UCSD-AML1 (cell line): ENCODE measurements around the gene SULT1A2.
"Not testable (repeated sequence)": the region's sequence is repeated elsewhere in the genome, so short reads cannot be mapped to it uniquely, and the experiment has no call there.

ENCODE experiments used
- DNase-seq: peaks from one replicate; lab custom pipeline; 2025; ENCODE audit not compliant: unreplicated experiment; lab: John Stamatoyannopoulos, UW

Gene SULT1A2

DNA sequence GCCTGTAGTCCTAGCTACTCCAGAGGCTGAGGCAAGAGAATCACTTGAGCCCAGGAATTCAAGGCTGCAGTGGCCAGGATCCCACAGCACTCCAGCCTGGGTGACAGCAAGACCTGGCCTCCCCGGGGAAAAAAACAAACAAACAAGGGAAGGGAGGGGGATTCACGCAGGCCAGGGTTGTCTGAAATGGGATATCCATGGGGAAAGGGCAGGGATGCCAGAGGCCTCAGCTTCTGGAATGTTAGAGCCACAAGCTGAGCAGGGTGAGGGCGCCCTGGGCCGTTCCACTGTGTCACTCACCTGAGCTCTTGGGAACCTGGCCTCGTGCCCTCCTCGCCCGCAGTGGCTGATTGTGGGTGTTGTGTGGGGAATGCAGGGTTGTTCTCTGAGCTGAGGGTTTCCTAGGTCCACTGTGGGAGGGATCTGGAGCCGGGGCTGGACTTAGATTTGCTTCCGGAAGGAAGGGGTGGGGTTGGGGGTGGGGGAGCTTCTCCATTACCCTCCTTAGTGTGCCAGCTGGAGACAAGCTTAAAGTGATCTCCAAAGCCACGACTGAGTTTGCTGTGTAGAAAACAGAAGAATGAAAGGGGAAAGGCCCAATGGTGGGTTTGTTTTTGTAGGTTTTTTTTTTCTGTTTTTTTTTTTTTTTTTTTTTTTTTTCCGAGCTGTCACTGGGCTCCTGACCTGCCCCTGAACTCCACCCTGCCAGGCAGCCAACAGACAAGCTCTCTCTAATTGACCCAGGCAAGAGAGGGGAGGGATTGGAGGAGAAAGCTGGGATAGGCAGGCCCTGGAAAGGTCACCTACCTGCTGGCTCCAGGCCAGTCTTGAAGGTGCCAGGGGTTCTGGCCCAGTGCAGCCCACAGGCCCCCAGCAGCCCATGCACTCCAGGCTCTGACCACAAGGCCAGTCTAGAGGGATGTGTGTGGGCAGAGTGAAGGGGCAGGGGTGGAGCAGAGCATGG is 13.1 kb upstream of the SULT1A2 start, which contains the start of gene SULT1A1:
TSS of gene SULT1A1 (minus strand) at position 414 of the 964 bp plus-strand sequence. CDS start 1,189 bp downstream, outside the sequence.
- peak; percentile 62 for DNase-seq

DNA sequence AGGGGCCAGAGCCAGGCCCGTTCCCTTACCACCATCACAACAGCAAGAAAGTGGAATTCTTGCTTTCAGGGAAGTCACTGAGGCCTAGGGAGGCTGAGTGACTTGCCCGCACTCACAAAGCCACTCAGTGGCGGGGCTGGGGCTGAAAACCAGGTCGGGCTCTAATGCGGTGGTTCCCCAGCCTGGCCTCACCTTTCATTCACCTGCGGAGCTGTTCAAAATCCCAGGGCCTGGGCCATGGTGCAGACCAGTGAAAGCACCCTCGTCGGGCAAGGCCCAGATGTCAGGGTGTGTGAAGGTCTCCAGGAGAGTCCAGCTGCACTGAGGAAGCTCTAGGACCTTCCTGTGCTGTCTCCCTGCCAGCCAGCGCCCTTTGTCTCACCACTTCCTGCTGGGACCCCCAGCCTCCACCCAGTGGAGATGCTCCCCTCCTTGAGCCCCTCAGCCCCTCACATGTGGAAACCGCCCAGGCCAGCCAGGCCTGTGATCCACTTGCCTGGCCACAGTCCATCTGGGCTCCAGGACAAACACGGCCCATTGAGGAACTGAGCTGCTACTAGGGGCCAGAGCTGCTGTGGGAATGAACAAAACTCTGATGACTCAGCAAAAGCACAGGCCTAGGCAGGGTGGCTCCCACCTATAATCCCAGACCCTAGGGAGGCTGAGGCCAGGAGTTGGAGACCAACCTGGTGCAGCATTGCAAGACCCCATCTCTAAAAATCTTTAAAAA is 12.2 kb upstream of the SULT1A2 start:
- DNase-seq = not testable (repeated sequence)

DNA sequence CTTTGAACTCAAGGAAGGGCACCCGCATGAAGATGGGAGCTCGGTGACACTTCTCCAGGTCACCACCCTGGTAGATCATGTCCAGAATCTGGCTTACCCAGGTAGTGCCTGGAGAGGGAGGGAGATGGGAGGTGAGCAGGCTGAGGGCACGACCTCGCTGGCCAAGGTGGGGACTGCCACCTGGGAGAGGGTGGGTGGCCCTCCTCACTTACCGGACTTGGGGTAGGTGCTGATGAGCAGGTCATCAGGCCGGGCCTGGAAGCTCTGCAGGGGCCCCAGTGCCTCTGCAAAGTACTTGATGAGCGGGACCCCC is 11.6 kb upstream of the SULT1A2 start:
- not testable (repeated sequence) for DNase-seq

DNA sequence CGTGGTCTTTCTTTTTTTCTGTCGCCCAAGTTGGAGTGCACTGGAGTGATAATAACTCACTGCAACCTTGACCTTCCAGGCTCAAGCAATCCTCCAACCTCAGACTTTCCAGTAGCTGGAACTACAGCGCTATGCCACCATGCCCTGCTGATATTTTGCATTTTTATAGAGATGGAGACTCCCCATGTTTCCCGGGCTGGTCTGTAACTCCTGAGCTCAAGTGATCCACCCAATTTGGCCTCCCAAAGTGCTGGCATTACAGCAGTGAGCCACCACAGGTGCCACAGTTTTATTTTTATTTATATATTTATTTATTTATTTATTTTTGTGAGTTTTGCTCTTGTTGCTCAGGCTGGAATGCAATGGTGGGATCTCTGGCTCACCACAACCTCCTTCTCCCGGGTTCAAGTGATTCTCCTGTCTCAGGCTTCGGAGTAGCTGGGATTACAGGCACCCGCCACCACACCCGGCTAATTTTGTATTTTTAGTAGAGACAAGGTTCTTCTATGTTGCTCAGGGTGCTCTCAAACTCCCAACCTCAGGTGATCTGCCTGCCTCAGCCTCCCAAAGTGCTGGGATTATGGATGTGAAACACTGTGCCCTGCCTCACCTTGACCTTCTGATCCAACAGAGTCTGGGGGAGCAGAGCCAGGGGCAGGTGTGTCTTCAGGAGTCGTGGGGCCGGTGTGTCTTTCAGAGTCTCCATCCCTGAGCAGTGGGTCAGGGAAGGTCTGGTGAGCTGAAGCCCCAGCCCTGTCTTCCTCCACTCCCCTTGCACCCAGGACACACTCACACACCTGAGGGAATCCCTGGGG is 11.0 kb upstream of the SULT1A2 start:
- not testable (repeated sequence) for DNase-seq

DNA sequence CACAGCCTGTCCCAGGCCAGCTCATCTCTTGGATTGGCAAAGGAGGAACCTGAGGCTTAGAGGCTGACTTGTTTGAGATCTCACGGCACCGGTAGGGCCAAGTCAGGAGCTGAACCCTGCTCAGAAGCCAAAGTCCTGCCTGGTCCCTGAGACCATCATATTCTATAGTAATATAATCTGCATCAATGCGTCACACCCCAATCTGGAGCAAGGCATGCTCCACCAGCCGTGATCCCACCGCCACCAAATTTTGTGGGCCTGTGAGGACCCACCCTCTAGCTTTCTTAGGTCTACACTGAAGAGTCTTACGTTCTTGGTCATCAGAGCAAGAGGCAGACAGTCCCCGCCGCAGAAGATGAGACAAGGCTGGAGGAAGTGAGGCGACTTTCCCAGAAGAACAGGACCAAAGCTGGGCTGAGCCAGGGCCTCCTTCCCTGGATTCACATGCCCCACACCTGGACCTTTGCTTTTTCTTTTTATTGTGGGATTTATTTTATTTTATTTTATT is 10.3 kb upstream of the SULT1A2 start:
- no peak for DNase-seq

DNA sequence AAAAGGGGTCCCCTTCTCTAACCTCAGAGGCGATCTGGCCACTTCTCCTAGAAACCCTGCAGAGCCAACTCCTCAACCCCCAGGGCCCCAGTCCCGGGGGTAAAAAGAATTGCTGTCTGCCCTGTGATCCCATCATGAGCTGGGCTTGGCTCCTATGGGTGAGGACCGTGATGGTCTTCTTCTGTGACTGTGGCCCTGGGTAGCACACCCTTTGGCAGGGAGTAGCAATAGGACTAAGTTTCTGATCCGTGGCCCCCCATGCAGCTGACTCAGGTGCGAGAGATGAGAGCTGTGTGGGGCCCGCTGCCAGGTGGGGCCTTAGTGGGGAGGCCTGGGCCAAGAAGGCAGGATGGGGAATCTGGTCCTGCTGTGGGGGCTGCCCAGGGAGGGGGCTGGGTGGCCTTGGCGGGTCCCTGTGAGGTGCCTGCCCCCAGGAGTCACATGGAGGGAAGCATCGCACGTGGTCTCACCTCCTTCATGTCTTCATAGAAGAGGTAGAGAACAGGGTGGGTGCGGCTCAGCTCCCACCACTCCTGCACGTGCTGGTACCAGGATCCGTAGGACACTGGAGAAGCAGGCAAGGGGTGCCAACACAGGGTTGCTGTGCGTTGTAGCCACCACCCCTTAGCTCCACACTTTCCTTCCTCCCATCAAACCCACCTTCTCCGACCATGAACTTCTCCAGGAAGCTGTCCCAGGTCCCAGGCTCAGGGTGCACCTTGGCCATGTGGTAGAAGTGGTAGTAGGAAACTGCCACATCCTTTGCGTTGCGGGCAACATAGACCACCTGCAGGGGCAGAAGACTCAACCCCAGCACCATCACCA is 9.7 kb upstream of the SULT1A2 start:
- DNase-seq = no peak

DNA sequence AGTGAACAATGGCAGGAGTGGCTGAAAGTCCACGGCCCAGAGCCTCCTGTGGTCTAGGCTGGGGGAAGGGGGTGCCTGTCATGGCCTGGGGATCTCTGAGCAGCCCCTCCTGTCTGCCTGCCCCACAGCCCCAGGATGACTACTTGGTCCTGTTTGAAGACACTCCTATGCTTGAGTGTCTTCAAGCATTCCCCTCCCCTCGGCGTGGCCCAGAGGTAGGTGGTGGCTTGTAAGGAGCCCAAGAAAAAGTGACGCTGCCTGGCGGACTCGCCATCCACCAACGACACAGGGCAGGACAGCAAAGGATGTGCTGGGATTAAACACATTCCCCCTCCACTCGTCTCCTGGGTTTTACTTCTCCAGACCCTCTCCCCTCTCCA is 7.3 kb upstream of the SULT1A2 start:
- DNase-seq = no peak

DNA sequence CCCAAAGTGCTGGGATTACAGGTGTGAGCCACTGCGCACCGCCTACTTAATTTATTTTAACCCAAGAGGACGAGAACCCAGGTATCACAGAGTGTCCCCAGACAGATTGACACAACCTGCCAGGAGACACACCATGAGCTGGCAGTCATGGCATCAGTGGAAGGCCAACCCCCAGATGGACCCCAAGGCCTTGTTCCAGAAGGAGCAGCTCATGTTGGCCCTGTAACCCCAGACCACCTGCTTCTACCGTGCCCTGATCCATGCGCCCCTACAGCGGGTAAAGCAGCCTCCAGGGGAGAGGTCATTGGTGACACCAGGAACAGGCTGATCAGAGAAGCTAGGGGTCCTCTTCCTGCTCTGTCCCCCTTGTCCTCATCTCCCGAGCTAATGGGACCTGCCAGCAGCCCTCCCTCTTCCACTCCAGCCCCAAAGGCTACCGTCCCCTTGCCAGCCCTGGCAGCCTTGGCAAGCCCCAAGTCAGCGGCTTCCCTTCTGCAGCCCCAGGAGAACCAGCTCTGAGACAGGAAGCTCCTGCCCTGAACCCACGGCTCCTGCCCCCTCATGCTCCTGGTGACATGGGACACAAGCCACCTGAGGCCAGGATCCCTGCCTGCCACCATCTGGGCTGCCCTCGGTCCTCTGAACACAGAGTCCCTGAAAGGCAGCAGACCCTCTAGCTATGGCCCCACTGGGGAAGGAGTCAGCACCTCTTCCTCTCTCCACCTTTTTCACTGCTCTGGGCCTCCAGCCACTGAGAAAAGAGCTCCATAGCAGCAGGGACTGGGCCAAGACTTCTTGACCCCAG is 6.7 kb upstream of the SULT1A2 start:
- no peak for DNase-seq

DNA sequence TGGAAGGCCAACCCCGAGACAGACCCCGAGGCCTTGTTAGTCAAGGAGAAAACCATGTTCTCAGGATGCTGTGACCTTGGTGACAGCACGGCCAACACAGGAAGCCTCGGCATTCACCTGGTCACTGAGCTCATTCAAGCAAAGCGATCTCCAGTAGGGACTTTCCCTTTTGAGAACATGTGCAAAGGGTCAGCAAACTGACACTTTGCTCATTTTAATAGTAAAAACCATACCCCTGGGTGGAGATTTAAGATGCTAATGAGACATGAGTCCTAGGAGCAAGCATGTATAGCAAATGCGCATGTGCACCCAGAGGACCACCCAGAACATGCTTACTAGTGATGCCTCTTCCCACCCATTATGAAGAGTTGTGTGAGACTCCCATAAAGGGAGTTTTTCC is 5.7 kb upstream of the SULT1A2 start:
- no peak for DNase-seq

DNA sequence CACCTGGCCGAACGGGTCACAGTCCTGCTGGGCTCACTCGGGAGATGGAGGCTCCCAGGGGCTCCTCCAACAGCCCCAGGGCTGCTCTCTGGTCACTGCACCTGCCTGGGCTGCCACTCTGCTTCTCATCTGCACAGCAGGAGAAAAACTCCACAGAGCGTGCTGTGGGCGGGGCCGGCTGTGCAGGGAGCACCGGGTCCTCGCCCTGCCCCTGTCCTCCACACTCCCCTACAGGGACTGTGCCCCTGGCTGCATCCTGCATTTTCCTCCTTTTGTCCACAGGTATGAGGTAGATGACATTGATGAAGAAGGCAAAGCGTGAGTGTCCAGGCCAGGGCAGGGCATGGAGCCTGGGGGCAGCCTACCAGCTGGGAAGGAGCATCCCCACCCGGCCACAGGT is 5.2 kb upstream of the SULT1A2 start:
- not testable (repeated sequence) for DNase-seq

DNA sequence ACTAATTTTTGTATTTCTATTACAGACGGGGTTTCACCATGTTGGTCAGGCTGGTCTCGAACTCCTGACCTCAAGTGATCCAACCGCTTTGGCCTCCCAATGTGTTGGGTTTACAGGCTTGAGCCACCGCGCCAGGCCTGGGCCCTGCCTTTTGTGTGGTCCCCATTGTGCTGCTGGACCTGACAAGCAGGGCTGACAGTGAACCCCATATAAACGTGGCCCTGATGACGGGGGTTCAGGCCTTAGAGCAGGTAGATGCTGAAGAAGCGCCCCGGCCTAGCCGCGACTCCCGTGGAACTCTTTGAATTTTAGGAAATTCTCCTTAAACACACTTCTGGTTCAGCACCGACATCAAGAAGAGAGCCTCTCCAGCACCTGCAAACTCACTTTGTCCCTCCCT is 4.7 kb upstream of the SULT1A2 start:
- not testable (repeated sequence) for DNase-seq

DNA sequence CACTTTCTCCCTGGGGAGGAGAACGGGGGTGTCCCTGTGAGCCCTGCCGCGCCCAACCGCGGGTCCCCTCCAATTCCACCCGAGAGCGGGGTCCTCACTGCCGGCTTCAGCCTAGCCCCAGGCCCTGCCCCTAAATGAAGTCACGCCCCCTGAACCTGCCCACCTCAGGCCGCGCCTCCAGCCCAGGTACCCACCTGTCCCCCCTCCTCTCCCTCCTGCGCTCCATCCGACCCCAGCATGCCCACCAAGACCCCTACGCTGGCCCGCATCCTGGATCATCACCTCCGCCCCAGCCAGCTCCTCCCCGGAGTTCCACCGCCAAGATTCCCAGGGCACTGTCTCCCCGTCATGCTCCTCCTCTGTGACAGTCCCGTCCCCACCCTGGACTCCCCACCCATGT is 4.1 kb upstream of the SULT1A2 start:
- DNase-seq = not testable (repeated sequence)

DNA sequence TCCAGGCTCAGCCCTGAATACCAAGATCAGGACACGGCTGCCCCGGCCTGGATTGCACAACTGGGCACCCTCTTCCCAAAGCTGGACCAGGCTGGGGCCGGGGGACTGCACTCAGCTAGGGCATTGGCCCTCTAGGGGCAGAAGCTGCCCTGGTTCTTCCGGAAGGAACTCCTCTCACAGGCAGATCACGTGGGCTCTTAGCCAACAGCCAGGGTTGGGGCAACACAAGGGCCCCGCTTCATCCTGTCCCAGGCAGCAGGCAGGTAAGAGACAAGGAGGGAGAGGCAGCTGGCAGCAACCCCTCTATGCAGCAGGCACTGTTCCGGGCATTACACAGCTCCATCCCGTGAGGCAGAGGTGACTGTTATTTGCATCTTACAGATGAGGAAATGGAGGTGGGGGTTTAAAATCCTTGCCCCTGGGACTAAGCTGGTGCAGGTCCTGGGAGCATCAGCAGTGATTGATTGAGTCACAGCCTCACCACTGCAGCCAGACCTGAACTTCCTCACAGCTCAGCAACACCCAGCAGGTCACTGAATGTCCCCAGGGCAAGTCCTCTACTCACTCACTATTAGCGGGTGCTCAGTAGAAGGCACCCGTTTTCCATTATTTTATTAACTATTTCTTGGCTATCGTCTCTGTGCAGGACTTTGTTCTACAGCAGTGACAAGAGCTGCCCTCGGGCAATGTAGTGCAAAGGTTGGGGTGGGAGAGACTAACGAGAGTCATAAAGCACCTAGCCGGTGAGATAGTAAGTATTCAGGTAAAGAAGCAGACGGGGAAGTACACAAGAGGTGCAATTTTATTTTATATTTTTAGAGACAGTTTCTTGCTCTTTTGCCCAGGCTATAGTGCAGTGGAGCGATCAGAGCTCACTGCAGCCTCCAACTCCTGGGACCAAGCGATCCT is 2.8 kb upstream of the SULT1A2 start:
- not testable (repeated sequence) for DNase-seq

DNA sequence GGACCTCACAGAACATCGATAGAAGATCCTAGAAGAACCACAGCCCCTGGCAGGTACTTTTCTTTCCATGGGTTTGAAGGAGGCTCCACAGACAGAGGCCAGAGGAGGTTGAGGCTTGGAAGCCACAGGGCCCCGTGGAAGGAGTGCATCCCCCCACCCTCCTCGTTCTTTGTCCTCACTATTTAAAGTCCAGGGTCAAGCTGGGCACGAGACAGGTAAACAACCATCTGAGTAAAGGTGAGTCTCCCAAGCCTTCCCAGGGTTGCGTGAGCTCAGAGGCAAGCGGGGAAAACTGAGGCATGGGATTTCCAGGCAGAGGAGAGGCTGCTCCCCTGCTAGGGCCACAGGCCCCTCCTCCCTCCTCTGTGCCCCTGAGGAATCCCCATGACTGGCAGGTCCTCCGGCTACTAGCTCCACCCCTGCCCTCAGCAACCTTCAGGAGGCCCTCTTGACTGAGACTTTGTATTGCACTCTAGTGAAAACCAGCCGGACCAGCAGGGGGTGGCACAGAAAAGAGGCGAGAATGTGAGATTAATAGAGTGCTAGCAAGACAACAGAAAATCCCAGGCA is 927 bp upstream of the SULT1A2 start:
- peak; percentile 45 for DNase-seq

DNA sequence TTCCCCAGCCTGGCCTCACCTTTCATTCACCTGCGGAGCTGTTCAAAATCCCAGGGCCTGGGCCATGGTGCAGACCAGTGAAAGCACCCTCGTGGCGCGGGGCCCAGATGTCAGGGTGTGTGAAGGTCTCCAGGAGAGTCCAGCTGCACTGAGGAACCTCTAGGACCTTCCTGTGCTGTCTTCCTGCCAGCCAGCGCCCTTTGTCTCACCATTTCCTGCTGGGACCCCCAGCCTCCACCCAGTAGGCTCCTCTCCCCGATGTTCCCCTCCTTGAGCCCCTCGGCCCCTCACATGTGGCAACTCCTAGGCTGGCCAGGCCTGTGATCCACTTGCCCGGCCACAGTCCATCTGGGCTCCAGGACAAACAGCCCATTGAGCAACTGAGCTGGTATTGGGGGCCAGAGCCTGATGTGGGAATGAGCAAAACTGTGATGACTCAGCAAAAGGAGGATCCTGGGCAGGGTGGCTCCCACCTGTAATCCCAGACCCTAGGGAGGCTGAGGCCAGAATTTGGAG is 677 bp downstream of the SULT1A2 start:
- no peak for DNase-seq

DNA sequence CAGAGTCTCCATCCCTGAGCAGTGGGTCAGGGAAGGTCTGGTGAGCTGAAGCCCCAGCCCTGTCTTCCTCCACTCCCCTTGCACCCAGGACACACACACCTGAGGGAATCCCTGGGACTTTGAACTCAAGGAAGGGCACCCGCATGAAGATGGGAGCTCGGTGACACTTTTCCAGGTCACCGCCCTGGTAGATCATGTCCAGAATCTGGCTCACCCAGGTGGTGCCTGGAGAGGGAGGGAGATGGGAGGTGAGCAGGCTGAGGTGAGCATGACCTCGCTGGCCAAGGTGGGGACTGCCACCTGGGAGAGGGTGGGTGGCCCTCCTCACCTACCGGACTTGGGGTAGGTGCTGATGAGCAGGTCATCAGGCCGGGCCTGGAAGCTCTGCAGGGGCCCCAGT is 1.4 kb downstream of the SULT1A2 start:
- DNase-seq = not testable (repeated sequence)

DNA sequence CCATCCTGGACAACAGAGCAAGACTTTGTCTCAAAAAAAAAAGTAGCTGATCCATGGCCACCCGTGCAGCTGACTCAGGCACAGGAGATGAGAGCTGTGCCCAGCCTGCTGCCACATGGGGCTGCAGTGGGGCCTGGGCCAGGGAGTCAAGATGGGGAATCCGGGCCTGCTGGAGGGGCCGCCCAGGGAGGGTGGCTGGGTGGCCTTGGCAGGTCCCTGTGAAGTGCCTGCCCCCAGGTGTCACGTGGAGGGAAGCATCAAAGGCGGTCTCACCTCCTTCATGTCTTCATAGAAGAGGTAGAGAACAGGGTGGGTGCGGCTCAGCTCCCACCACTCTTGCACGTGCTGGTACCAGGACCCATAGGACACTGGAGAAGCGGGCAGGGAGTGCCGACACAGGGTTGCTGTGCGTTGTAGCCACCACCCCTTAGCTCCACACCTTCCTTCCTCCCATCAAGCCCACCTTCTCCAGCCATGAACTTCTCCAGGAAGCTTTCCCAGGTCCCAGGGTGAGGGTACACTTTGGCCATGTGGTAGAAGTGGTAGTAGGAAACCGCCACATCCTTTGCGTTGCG is 3.8 kb downstream of the SULT1A2 start:
- DNase-seq = no peak
